Thyroid gland (tissue), 4 donors: Measurements from ENCODE around the gene PSMF1.

Source experiments
- CTCF ChIP-seq, 6 experiments: fragments of 200-600 bp in 3 of 6; fragments of 450-650 bp in 3 of 6; sonication (generic) in 3 of 6; IDR thresholded peaks; one replicate each; pipeline ENCODE4 v1.5.1; 2016 to 2019; ENCODE audit warnings: antibody characterized with exemption in 6 of 6, mild to moderate bottlenecking in 2 of 6, inconsistent platforms in 1 of 6, moderate library complexity in 1 of 6
- POLR2A ChIP-seq, 2 donors: fragments of 450-650 bp; IDR thresholded peaks; one replicate each; pipeline ENCODE4 v1.6.1; 2017; ENCODE audit warnings: antibody characterized with exemption in 2 of 2, mild to moderate bottlenecking in 2 of 2, moderate library complexity in 1 of 2

- TF ChIP-seq POLR2A (IDR thresholded peaks at IDR 0.05): no peak
- TF ChIP-seq CTCF (IDR thresholded peaks at IDR 0.05): no peak
Observed at GRCh38 chr20:1169224-1169623, 50.8 kb downstream of the PSMF1 start.
